HG02678 (cell line): ENCODE data around the gene ZC2HC1C.
A peak's percentile ranks its signal among the peaks of the same experiment; 100 is the strongest.
"Not testable (repeated sequence)": the region's sequence is repeated elsewhere in the genome, so short reads cannot be mapped to it uniquely, and the experiment has no call there.

Experiments used
- ATAC-seq: cut with Tn5 transposase; IDR thresholded peaks from one replicate; pipeline ENCODE4 v1.9.1; 2021; ENCODE audit warnings: mild to moderate bottlenecking, moderate library complexity; ENCODE audit not compliant: unreplicated experiment

The ZC2HC1C gene

DNA sequence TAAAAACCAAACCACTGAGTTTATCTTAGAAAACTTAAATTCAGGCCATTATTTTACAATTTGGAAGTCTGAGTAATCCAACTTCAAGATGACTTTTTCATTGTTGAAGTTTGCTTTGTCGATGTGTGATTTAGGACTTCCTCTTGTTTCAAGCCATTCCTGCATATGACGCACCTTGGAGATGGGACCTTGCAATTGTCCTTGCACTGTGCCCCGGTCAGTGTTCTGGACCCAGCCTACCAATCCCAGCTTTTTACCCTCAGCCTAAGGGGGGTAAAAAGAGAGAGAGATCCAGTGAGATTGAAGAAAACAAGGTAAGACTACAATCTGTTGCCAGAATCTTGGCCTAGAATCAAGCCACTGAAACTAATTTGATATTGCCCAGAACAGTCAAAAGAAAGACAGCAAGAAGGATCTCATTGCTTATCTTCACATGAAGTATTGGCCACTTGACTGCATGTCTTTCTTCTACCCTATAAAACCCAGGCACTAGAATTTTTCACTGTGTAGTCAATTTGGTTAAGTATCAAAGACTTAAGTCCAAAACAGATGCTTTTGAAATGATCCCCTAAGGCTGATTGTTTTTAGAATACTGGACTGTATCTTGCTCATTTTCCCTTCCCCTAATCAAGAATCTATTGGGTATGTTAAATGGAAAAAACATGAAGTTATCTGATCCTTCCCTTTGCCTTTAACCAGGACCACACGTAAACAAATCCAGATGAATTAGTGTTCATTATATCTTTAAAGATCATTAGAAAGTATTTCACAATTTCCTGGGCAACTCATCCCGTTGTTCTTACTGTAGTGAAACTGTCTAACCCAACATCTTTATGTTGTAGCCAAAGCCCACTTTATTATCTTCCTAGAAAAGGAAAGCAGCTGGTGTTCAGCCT lies 15.8 kb upstream of the ZC2HC1C start:
- ATAC-seq, result no peak

GRCh38 chr14:75054421-75054820 lies 15.0 kb upstream of the ZC2HC1C start:
- no peak for ATAC-seq

GRCh38 chr14:75059642-75060041 lies 9.8 kb upstream of the ZC2HC1C start:
- ATAC-seq, result no peak

DNA sequence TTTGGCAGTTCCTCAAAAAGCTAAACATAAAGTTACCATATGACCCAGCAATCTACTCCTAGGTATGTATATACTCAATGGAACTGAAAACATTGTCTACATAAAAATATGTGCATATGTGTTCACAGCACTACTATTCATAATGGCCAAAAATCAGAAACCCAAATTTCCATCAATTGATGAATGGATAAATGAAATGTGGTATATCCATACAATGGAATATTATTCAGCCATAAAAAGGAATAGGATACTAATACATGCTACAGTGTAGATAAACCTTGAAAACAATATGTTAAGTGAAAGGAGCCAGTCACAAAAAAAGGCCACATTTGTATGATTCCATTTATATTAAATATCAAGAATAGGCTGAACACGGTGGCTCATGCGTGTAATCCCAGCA lies 9.0 kb upstream of the ZC2HC1C start:
- no peak for ATAC-seq

DNA sequence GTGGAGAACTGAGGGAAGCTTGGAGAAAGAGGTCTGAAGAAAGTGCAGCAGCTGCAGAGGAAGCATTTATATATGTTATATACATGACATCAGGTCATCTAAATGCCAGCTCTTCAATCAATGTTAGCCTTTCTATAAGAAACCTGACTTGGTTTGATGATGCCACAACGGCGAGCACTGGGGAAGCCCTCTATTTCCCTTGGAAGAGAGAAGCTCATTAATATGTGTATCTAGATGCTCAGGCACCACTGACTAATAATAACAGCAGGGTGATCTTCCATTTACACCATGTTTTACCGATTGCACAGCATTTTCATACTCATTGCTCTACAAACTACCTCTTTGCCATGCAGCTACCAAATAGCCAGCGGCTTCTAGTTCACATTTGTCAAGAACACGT lies 6.4 kb upstream of the ZC2HC1C start:
- no peak for ATAC-seq

- ATAC-seq, result peak; percentile 99
Observed at GRCh38 chr14:75063491-75064204, 5.8 kb upstream of the ZC2HC1C start, which contains the start of gene ACYP1. Gene ACYP1, minus strand, starts transcription at chr14:75064024. Its CDS starts 471 bp downstream, at chr14:75063553.

DNA sequence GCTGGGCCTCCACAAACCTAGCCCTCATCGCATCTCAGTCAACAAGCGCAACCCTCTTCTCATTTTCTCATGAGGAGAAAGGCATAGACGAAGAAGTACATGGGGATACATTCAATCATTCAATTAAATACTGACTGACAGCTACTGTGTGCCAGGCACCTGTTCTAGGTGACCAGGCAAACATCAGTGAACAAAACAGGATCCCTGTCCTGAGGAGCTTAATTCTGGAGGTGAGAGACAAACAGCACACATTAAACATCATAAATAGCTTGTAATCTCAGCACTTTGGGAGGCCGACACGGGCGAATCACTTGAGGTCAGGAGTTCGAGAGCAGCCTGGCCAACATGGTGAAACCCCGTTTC lies 5.3 kb upstream of the ZC2HC1C start:
- ATAC-seq, result no peak

DNA sequence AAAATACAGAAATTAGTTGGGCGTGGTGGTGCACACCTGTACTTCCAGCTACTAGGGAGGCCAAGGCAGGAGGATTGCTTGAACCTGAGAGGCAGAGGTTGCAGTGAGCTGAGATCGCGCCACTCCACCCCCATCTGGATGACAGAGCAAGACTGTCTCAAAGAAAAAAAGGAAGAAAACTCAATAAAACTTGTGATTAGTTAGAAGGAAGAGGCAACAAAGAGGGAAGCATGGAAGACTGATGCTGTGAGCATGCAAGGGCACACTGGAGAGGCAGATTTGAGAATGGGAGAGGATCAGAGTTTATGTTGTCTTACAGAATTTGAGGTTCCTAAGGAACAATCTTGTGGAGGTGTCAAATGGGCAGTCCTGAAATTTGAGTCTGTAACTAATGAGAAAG lies 2.8 kb upstream of the ZC2HC1C start:
- no peak for ATAC-seq

DNA sequence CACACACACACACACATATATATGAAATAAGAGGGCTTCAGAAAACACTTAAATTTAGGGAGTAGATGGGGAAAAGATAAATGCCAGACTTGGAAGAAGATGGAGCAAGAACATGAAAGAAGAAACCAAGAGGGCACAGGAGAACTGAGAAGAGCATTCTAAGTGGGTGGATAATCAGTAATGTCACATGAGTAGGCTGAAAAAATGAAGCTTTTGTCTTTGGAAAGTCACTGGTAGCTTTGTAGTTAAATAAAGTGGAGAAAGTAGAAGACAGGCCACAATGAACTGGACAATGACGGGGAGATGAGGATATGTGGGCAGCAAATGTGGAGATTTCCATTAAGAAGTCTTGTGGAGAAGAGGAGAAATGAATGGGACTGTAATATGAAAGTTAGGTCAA lies 2.2 kb upstream of the ZC2HC1C start:
- ATAC-seq, result no peak

GRCh38 chr14:75067765-75068164 lies 1.7 kb upstream of the ZC2HC1C start:
- ATAC-seq, result not testable (repeated sequence)

DNA sequence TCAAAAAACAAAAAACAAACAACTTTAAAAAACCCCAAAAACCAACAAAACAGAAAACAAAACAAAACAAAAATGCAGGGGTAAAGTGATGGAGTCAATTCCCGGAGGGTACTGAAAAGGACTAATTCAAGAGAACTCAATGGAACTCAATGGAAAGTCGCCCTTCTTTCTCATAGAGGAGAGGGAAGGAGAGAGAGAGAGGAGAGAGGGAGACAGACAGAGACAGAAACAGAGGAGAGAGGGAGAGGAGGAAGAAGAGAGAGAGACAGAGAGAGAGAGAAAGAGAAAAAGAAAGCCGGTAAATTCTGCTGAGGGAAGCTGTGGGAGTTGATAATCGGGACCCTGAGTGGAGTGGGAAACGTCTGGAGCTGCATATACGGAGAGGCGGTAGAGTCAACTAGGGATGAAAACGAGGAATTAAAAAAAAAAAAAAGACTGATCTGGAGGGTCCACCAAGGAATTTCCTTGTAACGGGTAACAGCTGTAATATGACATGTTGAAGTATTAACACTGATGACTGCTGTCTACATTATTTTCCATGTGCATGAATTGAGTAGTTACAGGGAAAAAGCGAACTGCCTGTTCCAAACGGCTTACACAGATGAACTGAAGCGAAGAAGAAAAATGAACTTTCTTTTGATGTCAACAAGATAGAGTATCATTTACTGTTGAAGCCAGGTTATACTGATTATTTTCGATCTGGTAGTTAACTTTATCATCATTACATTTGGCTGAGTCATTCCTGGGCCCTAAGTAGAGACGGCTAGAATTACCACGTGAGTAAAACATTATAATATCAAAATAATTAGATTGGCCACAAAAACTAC lies 934 bp upstream of the ZC2HC1C start:
- no peak for ATAC-seq

GRCh38 chr14:75069811-75070145 lies 337 bp downstream of the ZC2HC1C start:
- peak; percentile 9 for ATAC-seq

DNA sequence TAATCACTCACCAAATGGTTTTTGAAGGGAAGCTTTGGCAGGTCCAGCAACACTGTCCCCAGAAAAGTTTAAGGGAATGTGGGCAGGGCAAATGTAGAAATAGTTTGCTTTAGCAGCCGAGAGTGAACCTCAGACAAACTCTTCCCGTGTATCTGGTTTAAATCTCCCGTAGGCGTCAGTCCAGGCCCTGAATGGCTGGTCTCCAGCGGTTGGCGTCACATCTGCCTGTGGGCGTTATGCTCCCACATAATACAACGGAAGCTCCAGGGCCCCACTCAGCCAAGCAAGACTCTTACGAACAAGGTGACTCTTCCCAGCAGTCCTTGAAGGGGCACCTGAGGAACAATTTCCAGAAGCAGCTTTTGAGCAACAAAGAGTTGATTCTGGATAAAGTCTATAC lies 942 bp downstream of the ZC2HC1C start:
- no peak for ATAC-seq

DNA sequence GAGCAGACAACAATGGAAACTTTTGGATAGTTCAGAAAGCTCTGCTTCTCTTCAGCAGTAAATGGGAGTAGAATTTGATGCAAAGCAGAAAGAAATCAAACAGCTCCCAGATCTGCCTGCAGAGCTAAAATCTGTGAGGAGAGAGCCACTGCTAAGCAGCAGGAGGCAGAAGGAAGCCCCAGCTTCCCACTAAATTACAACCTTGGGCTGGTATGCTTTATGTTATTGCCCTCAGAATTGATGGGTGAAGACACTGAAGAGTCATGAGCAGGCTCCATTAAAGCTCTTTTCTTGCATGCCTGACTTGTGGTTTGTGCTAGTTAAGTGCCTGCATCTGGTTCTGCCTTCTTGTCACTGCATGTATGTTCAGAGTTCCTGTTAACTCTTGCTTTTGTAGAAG lies 8.4 kb downstream of the ZC2HC1C start:
- ATAC-seq, result no peak

- no peak for ATAC-seq
Observed at GRCh38 chr14:75079521-75079920, 10.1 kb downstream of the ZC2HC1C start.

GRCh38 chr14:75081660-75082229 lies 12.3 kb downstream of the ZC2HC1C start:
- no peak for ATAC-seq

DNA sequence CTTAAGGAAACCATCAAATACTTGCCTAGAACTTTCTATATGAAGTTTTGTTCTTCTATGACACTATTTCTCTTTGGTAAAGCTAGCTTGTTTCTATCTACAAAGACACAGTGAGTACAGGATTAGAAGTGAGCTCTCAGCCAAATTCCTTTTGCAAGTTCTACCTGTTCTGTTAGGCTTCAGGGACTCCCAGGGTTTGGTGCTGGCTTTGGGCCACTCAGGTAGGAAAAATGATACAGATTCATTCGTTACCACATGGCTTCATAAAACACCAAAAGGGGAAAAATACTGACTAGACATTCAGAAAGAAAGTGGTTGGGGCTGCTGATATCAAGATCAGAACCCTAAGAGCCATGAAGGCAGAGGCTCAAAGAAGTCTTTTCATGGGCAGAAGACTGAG lies 13.8 kb downstream of the ZC2HC1C start:
- no peak for ATAC-seq

- ATAC-seq, result no peak
Observed at GRCh38 chr14:75084513-75084912, 15.1 kb downstream of the ZC2HC1C start.

DNA sequence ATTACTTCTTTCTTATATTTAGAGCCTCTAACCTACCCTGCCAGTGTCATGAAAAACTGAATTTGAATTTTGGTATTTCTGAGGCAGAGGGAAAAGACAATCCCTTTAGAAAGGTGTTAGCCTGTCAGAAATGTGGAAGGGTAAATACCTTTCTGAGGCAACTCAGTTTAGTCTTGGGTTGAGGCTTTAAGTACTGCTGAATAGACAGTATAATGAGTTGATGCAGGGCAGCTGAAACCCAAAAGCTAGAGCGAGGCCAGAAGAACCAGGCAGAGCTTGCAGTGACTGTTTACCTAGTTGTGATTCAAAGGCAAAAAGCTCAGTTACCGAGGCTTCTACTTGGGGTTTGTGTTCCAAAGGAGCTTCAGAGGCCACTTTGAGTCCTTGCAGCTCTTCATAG lies 18.7 kb downstream of the ZC2HC1C start:
- ATAC-seq, result no peak

- ATAC-seq, result no peak
Observed at GRCh38 chr14:75088566-75089373, 19.3 kb downstream of the ZC2HC1C start.
